ENCODE results near the gene TMEM163. TPM values are rescaled to one million over a fixed set of nuclear protein-coding genes. Genes with fewer than 3 reads are reported as not detected.
"Not testable (repeated sequence)": the region's sequence is repeated elsewhere in the genome, so short reads cannot be mapped to it uniquely, and the experiment has no call there.

TMEM163 gene
- total RNA-seq, 1 experiment from 2014 or later, result 0.94 TPM

DNA sequence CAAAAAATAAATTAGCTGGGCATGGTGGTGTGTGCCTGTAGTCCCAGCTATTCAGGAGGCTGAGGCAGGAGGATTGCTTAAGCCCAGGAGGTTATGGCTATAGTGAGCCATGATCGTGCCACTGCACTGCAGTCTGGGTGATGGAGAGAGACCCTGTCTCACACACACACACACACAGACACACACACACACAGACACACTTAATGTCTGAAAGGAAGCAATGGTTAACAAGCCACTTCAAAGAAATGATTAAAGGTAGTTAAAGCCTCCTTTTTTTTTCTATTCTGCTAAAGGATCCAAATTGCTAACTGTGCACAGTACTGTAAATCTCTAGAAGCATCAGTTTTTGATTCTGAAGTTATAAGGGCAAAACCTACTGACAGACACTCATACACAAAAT is 211.1 kb downstream of the TMEM163 start:
- no peak overlapping the region for H3K27ac Mint-ChIP-seq
- H3K9me3 Mint-ChIP-seq, result 0 out of 2 replicates have a peak, but pooled peaks cover 4% of the 10 kb centered on the region
- no peak overlapping the region for H3K4me3 Mint-ChIP-seq
- POLR2A ChIA-PET, result no interaction called here
- CTCF ChIA-PET, result interaction anchor here (2.1 kb wide), 1 partner anchor 57 kb away, joined by 6 read pairs; no protein-coding TSS in a partner anchor
- no peak for ATAC-seq
- TF ChIP-seq, protein P1, sequence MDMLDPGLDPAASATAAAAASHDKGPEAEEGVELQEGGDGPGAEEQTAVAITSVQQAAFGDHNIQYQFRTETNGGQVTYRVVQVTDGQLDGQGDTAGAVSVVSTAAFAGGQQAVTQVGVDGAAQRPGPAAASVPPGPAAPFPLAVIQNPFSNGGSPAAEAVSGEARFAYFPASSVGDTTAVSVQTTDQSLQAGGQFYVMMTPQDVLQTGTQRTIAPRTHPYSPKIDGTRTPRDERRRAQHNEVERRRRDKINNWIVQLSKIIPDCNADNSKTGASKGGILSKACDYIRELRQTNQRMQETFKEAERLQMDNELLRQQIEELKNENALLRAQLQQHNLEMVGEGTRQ (CRISPR knock-in tag; IDR thresholded peaks at IDR 0.05), result no peak
- TF ChIP-seq, protein P2, sequence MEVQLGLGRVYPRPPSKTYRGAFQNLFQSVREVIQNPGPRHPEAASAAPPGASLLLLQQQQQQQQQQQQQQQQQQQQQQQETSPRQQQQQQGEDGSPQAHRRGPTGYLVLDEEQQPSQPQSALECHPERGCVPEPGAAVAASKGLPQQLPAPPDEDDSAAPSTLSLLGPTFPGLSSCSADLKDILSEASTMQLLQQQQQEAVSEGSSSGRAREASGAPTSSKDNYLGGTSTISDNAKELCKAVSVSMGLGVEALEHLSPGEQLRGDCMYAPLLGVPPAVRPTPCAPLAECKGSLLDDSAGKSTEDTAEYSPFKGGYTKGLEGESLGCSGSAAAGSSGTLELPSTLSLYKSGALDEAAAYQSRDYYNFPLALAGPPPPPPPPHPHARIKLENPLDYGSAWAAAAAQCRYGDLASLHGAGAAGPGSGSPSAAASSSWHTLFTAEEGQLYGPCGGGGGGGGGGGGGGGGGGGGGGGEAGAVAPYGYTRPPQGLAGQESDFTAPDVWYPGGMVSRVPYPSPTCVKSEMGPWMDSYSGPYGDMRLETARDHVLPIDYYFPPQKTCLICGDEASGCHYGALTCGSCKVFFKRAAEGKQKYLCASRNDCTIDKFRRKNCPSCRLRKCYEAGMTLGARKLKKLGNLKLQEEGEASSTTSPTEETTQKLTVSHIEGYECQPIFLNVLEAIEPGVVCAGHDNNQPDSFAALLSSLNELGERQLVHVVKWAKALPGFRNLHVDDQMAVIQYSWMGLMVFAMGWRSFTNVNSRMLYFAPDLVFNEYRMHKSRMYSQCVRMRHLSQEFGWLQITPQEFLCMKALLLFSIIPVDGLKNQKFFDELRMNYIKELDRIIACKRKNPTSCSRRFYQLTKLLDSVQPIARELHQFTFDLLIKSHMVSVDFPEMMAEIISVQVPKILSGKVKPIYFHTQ (CRISPR knock-in tag; IDR thresholded peaks at IDR 0.05), result no peak
- TF ChIP-seq ZNF396 (CRISPR knock-in tag; IDR thresholded peaks at IDR 0.05; ENCODE audit: borderline replicate concordance), result no peak
- no peak for TF ChIP-seq ATF1 (CRISPR knock-in tag; IDR thresholded peaks at IDR 0.05)
- TF ChIP-seq, protein P3, sequence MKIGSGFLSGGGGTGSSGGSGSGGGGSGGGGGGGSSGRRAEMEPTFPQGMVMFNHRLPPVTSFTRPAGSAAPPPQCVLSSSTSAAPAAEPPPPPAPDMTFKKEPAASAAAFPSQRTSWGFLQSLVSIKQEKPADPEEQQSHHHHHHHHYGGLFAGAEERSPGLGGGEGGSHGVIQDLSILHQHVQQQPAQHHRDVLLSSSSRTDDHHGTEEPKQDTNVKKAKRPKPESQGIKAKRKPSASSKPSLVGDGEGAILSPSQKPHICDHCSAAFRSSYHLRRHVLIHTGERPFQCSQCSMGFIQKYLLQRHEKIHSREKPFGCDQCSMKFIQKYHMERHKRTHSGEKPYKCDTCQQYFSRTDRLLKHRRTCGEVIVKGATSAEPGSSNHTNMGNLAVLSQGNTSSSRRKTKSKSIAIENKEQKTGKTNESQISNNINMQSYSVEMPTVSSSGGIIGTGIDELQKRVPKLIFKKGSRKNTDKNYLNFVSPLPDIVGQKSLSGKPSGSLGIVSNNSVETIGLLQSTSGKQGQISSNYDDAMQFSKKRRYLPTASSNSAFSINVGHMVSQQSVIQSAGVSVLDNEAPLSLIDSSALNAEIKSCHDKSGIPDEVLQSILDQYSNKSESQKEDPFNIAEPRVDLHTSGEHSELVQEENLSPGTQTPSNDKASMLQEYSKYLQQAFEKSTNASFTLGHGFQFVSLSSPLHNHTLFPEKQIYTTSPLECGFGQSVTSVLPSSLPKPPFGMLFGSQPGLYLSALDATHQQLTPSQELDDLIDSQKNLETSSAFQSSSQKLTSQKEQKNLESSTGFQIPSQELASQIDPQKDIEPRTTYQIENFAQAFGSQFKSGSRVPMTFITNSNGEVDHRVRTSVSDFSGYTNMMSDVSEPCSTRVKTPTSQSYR (CRISPR knock-in tag; IDR thresholded peaks at IDR 0.05), result no peak
- TF ChIP-seq, protein P4, sequence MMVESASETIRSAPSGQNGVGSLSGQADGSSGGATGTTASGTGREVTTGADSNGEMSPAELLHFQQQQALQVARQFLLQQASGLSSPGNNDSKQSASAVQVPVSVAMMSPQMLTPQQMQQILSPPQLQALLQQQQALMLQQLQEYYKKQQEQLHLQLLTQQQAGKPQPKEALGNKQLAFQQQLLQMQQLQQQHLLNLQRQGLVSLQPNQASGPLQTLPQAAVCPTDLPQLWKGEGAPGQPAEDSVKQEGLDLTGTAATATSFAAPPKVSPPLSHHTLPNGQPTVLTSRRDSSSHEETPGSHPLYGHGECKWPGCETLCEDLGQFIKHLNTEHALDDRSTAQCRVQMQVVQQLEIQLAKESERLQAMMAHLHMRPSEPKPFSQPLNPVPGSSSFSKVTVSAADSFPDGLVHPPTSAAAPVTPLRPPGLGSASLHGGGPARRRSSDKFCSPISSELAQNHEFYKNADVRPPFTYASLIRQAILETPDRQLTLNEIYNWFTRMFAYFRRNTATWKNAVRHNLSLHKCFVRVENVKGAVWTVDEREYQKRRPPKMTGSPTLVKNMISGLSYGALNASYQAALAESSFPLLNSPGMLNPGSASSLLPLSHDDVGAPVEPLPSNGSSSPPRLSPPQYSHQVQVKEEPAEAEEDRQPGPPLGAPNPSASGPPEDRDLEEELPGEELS (CRISPR knock-in tag; IDR thresholded peaks at IDR 0.05), result no peak
- TF ChIP-seq GTF2I (CRISPR knock-in tag; conservative IDR thresholded peaks at IDR 0.05), result no peak
- H3K27me3 Mint-ChIP-seq (ENCODE audit: low read depth), result no peaks in the 10 kb centered on the region
- no peak for DNase-seq (ENCODE audit: low spot score)
- H3K36me3 Mint-ChIP-seq, result no peaks in the 10 kb centered on the region
- H3K4me1 Mint-ChIP-seq, result no peaks in the 10 kb centered on the region; the same call in 1 of the 2 replicates

DNA sequence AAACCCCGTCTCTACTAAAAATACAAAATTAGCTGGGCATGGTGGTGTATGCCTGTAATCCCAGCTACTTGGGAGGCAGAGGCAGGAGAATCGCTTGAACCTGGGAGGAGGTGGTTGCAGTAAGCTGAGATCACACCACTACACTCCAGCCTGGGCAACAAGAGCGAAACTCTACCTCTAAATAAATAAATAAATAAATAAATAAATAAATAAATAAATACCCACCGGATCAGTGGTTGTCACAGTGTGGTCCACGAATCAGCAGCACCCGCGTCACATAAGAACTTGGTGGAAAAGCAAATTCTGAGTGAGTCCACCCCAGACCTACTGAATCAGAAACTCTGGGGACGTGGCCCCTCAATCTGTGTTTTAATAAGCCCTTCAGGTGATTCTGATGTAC is 211.6 kb downstream of the TMEM163 start:
- H3K4me1 Mint-ChIP-seq; POLR2A ChIA-PET; H3K4me3 Mint-ChIP-seq; DNase-seq (ENCODE audit: low spot score); ATAC-seq; H3K9me3 Mint-ChIP-seq; H3K27me3 Mint-ChIP-seq (ENCODE audit: low read depth); H3K36me3 Mint-ChIP-seq; H3K27ac Mint-ChIP-seq: not testable (repeated sequence)
- CTCF ChIA-PET, result interaction anchor here (2.1 kb wide), 1 partner anchor 56 kb away, joined by 6 read pairs; no protein-coding TSS in a partner anchor

DNA sequence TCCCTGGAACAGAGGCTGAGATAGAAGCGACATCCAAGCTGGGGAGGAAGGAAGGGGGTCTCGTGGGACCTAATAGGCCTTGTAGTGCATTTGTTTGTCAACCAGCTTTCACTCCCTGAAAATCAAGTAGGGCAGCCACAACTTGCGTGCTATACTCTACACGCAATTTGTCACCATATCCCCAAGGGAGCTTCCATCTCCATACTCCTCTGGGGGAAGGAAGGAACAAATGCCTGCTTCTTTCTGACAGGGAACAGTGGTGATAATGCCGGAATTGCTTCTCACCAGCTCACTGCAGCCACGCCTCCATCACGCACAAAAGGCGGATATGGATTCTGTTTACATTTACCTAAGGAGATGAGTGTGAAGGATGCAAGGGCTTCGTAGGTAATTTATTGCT is 213.4 kb downstream of the TMEM163 start:
- H3K4me3 Mint-ChIP-seq, result no peak overlapping the region
- no peaks in the 10 kb centered on the region for H3K27me3 Mint-ChIP-seq (ENCODE audit: low read depth)
- DNase-seq (ENCODE audit: low spot score) (no peak), ATAC-seq (no peak)
- CTCF ChIA-PET, result interaction anchor here (1.6 kb wide), 1 partner anchor 55 kb away, joined by 6 read pairs; no protein-coding TSS in a partner anchor
- POLR2A ChIA-PET, result no interaction called here
- no peak overlapping the region for H3K27ac Mint-ChIP-seq
- H3K36me3 Mint-ChIP-seq, result no peaks in the 10 kb centered on the region
- peaks cover 2% of the 10 kb centered on the region for H3K4me1 Mint-ChIP-seq
- H3K9me3 Mint-ChIP-seq, result 0 out of 2 replicates have a peak, but pooled peaks cover 4% of the 10 kb centered on the region
- TF ChIP-seq NR3C1 (CRISPR knock-in tag; conservative IDR thresholded peaks at IDR 0.05; ENCODE audit: low read depth), result no peak
- no peak for TF ChIP-seq ZNF423 (CRISPR knock-in tag; IDR thresholded peaks at IDR 0.05)
- TF ChIP-seq FOXK1 (CRISPR knock-in tag; IDR thresholded peaks at IDR 0.05), result no peak
- TF ChIP-seq, protein P5, sequence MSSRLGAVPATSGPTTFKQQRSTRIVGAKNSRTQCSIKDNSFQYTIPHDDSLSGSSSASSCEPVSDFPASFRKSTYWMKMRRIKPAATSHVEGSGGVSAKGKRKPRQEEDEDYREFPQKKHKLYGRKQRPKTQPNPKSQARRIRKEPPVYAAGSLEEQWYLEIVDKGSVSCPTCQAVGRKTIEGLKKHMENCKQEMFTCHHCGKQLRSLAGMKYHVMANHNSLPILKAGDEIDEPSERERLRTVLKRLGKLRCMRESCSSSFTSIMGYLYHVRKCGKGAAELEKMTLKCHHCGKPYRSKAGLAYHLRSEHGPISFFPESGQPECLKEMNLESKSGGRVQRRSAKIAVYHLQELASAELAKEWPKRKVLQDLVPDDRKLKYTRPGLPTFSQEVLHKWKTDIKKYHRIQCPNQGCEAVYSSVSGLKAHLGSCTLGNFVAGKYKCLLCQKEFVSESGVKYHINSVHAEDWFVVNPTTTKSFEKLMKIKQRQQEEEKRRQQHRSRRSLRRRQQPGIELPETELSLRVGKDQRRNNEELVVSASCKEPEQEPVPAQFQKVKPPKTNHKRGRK (CRISPR knock-in tag; IDR thresholded peaks at IDR 0.05; ENCODE audit: borderline replicate concordance), result no peak
- no peak for TF ChIP-seq TCF7 (CRISPR knock-in tag; IDR thresholded peaks at IDR 0.05; ENCODE audit: low read depth)
- TF ChIP-seq NFYB (CRISPR knock-in tag; conservative IDR thresholded peaks at IDR 0.05; ENCODE audit: low read depth), result no peak
- TF ChIP-seq OVOL2 (CRISPR knock-in tag; IDR thresholded peaks at IDR 0.05; ENCODE audit: borderline replicate concordance), result no peak

All from WTC11 (cell line).